ENCODE data around the gene UBE2G2. TPM values are rescaled to one million over a fixed set of nuclear protein-coding genes. Genes with fewer than 3 reads are reported as not detected.
A peak's percentile ranks its signal among the peaks of the same experiment; 100 is the strongest.

UBE2G2 gene
- total and polyA plus RNA-seq, 4 donors: 46.8 to 83.6 (median 69.8) TPM

GRCh38 chr21:44748621-44749020, 53.0 kb downstream of the UBE2G2 start:
- H3K4me1 ChIP-seq (ENCODE audit: control insufficient read depth in 1 of 2, insufficient read depth in 2 of 2, low read length in 2 of 2): no peaks in the 10 kb centered on the region
- DNase-seq (peak in 1 of 2 donors; percentile 40), ATAC-seq (ENCODE audit: low FRiP score) (no peak)
- intact Hi-C loops (cut with DNase I): no loop called here
- no peaks in the 10 kb centered on the region for H3K9me3 ChIP-seq (ENCODE audit: control insufficient read depth, low read length)
- no peak overlapping the region for H3K27ac ChIP-seq (ENCODE audit: low read depth in 1 of 2, low read length in 2 of 2)
- H3K36me3 ChIP-seq (ENCODE audit: control insufficient read depth in 1 of 2, insufficient read depth in 2 of 2, low read length in 1 of 2): no peaks in the 10 kb centered on the region
- H3K4me3 ChIP-seq (ENCODE audit: low read length in 2 of 2): no peak overlapping the region
- no peaks in the 10 kb centered on the region for H3K27me3 ChIP-seq (ENCODE audit: control insufficient read depth in 1 of 2, insufficient read depth in 2 of 2, low read length in 1 of 2)
- WGBS, 2 donors: 67 to 72% methylated on average over 16 of the region's 16 CpGs

DNA sequence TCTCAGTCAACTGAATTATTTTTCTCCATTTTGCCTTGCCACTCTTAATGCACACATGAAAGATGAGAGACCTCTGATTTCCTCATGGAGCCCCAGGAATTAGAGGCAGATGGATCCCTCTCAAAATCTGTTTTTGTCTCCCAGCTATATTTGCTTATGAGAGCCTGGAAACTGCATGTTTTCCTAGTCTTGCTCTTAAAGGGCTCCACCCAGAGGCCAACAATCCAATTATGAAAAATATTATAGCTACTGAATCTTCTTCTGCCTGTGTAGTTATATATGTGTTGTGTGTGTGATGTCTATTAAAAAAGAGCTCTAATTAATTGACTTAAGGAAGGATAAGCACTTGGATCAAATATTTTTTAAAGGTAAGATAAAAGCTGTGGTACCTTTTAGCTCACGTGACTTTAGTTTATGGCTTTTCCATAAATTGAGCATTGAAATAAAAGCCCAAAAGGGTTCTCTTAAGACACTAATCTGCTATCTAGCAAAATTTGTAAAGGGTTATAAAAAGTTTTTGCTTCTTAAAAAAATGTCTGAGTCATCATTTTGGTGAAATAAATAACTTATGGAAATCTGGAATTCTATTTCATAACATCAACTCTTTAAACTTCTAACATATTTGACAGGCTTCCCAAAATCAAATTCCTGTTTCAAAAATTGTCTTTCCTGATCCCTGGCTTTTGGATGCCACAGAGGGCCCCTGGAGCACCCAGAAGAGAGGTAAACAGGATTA, 59.0 kb downstream of the UBE2G2 start:
- no peaks in the 10 kb centered on the region for H3K27me3 ChIP-seq (ENCODE audit: control insufficient read depth in 1 of 2, insufficient read depth in 2 of 2, low read length in 1 of 2)
- no peak overlapping the region for H3K4me3 ChIP-seq (ENCODE audit: low read length in 2 of 2)
- intact Hi-C loops (cut with DNase I): no loop called here
- no peak overlapping the region for H3K27ac ChIP-seq (ENCODE audit: low read depth in 1 of 2, low read length in 2 of 2)
- peaks cover 13% of the 10 kb centered on the region for H3K9me3 ChIP-seq (ENCODE audit: control insufficient read depth, low read length)
- no peaks in the 10 kb centered on the region for H3K36me3 ChIP-seq (ENCODE audit: control insufficient read depth in 1 of 2, insufficient read depth in 2 of 2, low read length in 1 of 2)
- WGBS, 2 donors: 88 to 92% methylated on average over 1 of the region's 1 CpG
- no peak for ATAC-seq (ENCODE audit: low FRiP score)
- no peaks in the 10 kb centered on the region for H3K4me1 ChIP-seq (ENCODE audit: control insufficient read depth in 1 of 2, insufficient read depth in 2 of 2, low read length in 2 of 2)
- no peak for DNase-seq

- 95 to 97% methylated on average over 3 of the region's 3 CpGs for WGBS, 2 donors
- no peaks in the 10 kb centered on the region for H3K36me3 ChIP-seq (ENCODE audit: control insufficient read depth in 1 of 2, insufficient read depth in 2 of 2, low read length in 1 of 2)
- intact Hi-C loops (cut with DNase I): no loop called here
- no peak for ATAC-seq (ENCODE audit: low FRiP score)
- no peaks in the 10 kb centered on the region for H3K4me1 ChIP-seq (ENCODE audit: control insufficient read depth in 1 of 2, insufficient read depth in 2 of 2, low read length in 2 of 2)
- no peak overlapping the region for H3K4me3 ChIP-seq (ENCODE audit: low read length in 2 of 2)
- H3K9me3 ChIP-seq (ENCODE audit: control insufficient read depth, low read length): peaks cover 15% of the 10 kb centered on the region
- DNase-seq: no peak
- H3K27ac ChIP-seq (ENCODE audit: low read depth in 1 of 2, low read length in 2 of 2): no peak overlapping the region
- H3K27me3 ChIP-seq (ENCODE audit: control insufficient read depth in 1 of 2, insufficient read depth in 2 of 2, low read length in 1 of 2): no peaks in the 10 kb centered on the region
Observed at GRCh38 chr21:44741921-44742320, 59.7 kb downstream of the UBE2G2 start.

- intact Hi-C loops (cut with DNase I): no loop called here
- Histone ChIP-seq H3K27ac (ENCODE audit: low read depth in 1 of 2, low read length in 2 of 2) (no peak overlapping the region), H3K4me1 (ENCODE audit: control insufficient read depth in 1 of 2, insufficient read depth in 2 of 2, low read length in 2 of 2) (no peaks in the 10 kb centered on the region), H3K9me3 (ENCODE audit: control insufficient read depth, low read length) (peaks cover 18% of the 10 kb centered on the region), H3K36me3 (ENCODE audit: control insufficient read depth in 1 of 2, insufficient read depth in 2 of 2, low read length in 1 of 2) (no peaks in the 10 kb centered on the region), H3K27me3 (ENCODE audit: control insufficient read depth in 1 of 2, insufficient read depth in 2 of 2, low read length in 1 of 2) (no peaks in the 10 kb centered on the region), H3K4me3 (ENCODE audit: low read length in 2 of 2) (no peak overlapping the region)
- peak in 1 of 2 donors; percentile 26 for DNase-seq
- WGBS, 2 donors: 76 to 88% methylated on average over 7 of the region's 7 CpGs
- ATAC-seq (ENCODE audit: low FRiP score): no peak
Observed at GRCh38 chr21:44740742-44741141, 60.9 kb downstream of the UBE2G2 start.

GRCh38 chr21:44739316-44739715, 62.3 kb downstream of the UBE2G2 start:
- DNase-seq: peak in 1 of 2 donors; percentile 14
- WGBS, 2 donors: 97 to 100% methylated on average over 1 of the region's 1 CpG
- peaks cover 18% of the 10 kb centered on the region for H3K9me3 ChIP-seq (ENCODE audit: control insufficient read depth, low read length)

DNA sequence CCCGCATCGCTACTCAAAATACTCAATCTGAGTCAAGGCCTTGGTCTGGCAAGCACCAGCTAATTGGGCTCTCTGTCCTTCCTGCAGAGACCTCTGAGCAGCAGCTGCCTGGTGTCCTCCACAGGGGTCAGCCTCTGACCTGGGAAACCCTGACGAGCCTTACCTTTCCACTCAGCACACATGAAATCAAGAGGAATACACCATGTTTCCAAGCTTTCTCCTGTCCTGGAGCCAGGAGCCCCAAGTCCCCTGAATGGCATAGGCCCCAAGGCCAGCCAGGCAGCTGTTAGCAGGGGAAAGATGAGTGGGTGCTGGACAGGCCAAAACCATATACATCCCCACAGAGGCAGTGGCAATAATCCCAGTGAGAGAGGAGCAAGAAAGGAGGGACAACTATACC, 63.0 kb downstream of the UBE2G2 start:
- DNase-seq (peak in 1 of 2 donors; percentile 15), ATAC-seq (ENCODE audit: low FRiP score) (no peak)
- 86 to 94% methylated on average over 3 of the region's 3 CpGs for WGBS, 2 donors
- intact Hi-C loops (cut with DNase I): no loop called here
- Histone ChIP-seq H3K4me1 (ENCODE audit: control insufficient read depth in 1 of 2, insufficient read depth in 2 of 2, low read length in 2 of 2) (no peaks in the 10 kb centered on the region), H3K9me3 (ENCODE audit: control insufficient read depth, low read length) (peaks cover 18% of the 10 kb centered on the region), H3K36me3 (ENCODE audit: control insufficient read depth in 1 of 2, insufficient read depth in 2 of 2, low read length in 1 of 2) (no peaks in the 10 kb centered on the region), H3K4me3 (ENCODE audit: low read length in 2 of 2) (no peak overlapping the region), H3K27ac (ENCODE audit: low read depth in 1 of 2, low read length in 2 of 2) (no peak overlapping the region), H3K27me3 (ENCODE audit: control insufficient read depth in 1 of 2, insufficient read depth in 2 of 2, low read length in 1 of 2) (no peaks in the 10 kb centered on the region)

More at GRCh38 chr21:44739316-44739715, 62.3 kb downstream of the UBE2G2 start:
- Histone ChIP-seq H3K27me3 (ENCODE audit: control insufficient read depth in 1 of 2, insufficient read depth in 2 of 2, low read length in 1 of 2) (no peaks in the 10 kb centered on the region), H3K27ac (ENCODE audit: low read depth in 1 of 2, low read length in 2 of 2) (no peak overlapping the region), H3K4me3 (ENCODE audit: low read length in 2 of 2) (no peak overlapping the region), H3K4me1 (ENCODE audit: control insufficient read depth in 1 of 2, insufficient read depth in 2 of 2, low read length in 2 of 2) (no peaks in the 10 kb centered on the region), H3K36me3 (ENCODE audit: control insufficient read depth in 1 of 2, insufficient read depth in 2 of 2, low read length in 1 of 2) (no peaks in the 10 kb centered on the region)
- intact Hi-C loops (cut with DNase I): no loop called here
- no peak for ATAC-seq (ENCODE audit: low FRiP score)

DNA sequence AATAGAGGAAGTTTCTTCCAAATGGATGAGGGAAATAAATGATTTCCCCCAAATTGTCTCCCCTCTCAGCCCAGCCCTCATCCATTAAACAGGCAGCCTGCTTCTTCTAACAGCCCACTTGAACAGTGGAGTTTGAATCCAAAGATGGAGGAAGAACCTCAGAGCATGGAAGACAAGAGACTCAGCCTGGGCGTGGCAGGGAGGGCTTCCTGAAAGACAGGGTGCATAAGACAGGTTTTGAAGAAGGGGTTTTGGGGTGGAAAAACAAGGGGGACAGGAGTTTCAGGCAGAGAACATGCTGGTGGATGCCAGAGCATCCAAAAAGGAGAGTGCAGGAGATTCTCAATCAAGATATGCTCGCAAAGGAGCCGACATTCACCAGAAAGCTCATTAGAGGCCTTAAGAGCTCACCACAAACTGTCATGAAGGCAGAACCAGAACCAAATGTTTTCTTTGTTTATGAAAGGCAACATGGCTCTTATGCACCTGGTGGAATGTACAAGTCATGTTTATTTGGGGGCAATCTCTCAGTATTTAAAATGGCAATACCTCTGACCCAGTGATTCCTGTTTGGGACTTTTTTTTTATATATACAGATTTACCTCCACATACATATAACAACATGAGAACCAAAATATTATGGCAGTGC, 63.8 kb downstream of the UBE2G2 start:
- no peaks in the 10 kb centered on the region for H3K36me3 ChIP-seq (ENCODE audit: control insufficient read depth in 1 of 2, insufficient read depth in 2 of 2, low read length in 1 of 2)
- DNase-seq (peak in 1 of 2 donors; percentile 20), ATAC-seq (ENCODE audit: low FRiP score) (no peak)
- no peak overlapping the region for H3K4me3 ChIP-seq (ENCODE audit: low read length in 2 of 2)
- no peaks in the 10 kb centered on the region for H3K27me3 ChIP-seq (ENCODE audit: control insufficient read depth in 1 of 2, insufficient read depth in 2 of 2, low read length in 1 of 2)
- peaks cover 18% of the 10 kb centered on the region for H3K9me3 ChIP-seq (ENCODE audit: control insufficient read depth, low read length)
- H3K4me1 ChIP-seq (ENCODE audit: control insufficient read depth in 1 of 2, insufficient read depth in 2 of 2, low read length in 2 of 2): no peaks in the 10 kb centered on the region
- intact Hi-C loops (cut with DNase I): no loop called here
- no peak overlapping the region for H3K27ac ChIP-seq (ENCODE audit: low read depth in 1 of 2, low read length in 2 of 2)
- 69 to 75% methylated on average over 3 of the region's 3 CpGs for WGBS, 2 donors

DNA sequence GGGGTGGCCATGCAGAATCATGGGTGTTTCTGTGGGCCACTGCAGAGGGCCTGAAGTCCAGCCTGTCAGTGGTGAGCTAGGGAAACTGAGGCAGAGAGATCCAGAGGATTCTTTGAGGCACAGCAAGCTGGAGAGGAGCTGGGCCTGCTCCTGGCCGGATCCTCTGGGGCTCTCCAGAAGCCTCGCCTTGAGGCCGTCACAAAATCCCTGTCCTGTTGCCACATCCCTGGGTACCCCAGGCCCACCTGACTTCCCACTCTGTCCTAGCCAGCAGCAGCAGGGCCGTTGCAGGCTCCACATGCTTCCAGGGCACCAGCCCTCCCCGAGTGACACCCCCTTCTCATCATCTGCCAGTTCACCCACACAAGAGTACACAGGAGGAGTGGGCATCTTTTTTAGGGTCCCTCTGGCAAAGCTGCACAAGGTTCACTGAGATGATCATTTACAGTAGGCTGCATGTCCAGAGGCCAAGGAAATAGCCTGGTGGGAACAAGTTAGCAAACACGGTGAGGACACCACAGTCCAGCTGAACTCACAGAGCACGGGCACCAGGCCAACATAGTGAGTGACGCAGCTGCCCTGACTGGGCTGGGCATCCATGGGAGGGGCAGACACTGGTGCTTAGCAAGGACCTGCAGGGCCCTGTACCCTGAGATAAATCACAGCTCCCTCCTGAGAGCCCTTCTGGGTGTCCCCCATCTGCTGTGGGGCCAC, 65.2 kb downstream of the UBE2G2 start:
- intact Hi-C loops (cut with DNase I): no loop called here
- no peaks in the 10 kb centered on the region for H3K4me1 ChIP-seq (ENCODE audit: control insufficient read depth in 1 of 2, insufficient read depth in 2 of 2, low read length in 2 of 2)
- peak in 1 of 2 donors; percentile 57 for DNase-seq
- H3K4me3 ChIP-seq (ENCODE audit: low read length in 2 of 2): no peak overlapping the region
- no peaks in the 10 kb centered on the region for H3K36me3 ChIP-seq (ENCODE audit: control insufficient read depth in 1 of 2, insufficient read depth in 2 of 2, low read length in 1 of 2)
- H3K27me3 ChIP-seq (ENCODE audit: control insufficient read depth in 1 of 2, insufficient read depth in 2 of 2, low read length in 1 of 2): no peaks in the 10 kb centered on the region
- no peak for ATAC-seq (ENCODE audit: low FRiP score)
- H3K9me3 ChIP-seq (ENCODE audit: control insufficient read depth, low read length): peaks cover 18% of the 10 kb centered on the region
- H3K27ac ChIP-seq (ENCODE audit: low read depth in 1 of 2, low read length in 2 of 2): no peak overlapping the region
- 89 to 91% methylated on average over 8 of the region's 8 CpGs for WGBS, 2 donors

Measured in aorta (tissue), 5 donors.